Ishikawa (cell line): Measurements from ENCODE around the gene UQCRH.

Experiments used
- CEBPB ChIP-seq: IDR thresholded peaks from 2 replicates; pipeline ENCODE4 v1.6.1; 2012
- CREB1 ChIP-seq: IDR thresholded peaks from 2 replicates; pipeline ENCODE4 v1.6.1; 2012; ENCODE audit warnings: low read depth
- EGR1 ChIP-seq: IDR thresholded peaks from 2 replicates; pipeline ENCODE4 v1.6.1; 2012
- EP300 ChIP-seq: IDR thresholded peaks from 2 replicates; pipeline ENCODE4 v1.6.1; 2012; ENCODE audit warnings: borderline replicate concordance
- FOXM1 ChIP-seq: IDR thresholded peaks from 2 replicates; pipeline ENCODE4 v1.6.1; 2012; ENCODE audit warnings: low read depth, borderline replicate concordance
- MAX ChIP-seq: IDR thresholded peaks from 2 replicates; pipeline ENCODE4 v1.6.1; 2012
- NFIC ChIP-seq: IDR thresholded peaks from 2 replicates; pipeline ENCODE4 v1.6.1; 2012
- RAD21 ChIP-seq: IDR thresholded peaks from 2 replicates; pipeline ENCODE4 v1.6.1; 2012; ENCODE audit warnings: low read depth
- REST ChIP-seq: IDR thresholded peaks from 2 replicates; pipeline ENCODE4 v1.6.1; 2012; ENCODE audit warnings: low read depth, mild to moderate bottlenecking
- TAF1 ChIP-seq: IDR thresholded peaks from 2 replicates; pipeline ENCODE4 v1.6.1; 2012; ENCODE audit warnings: low read depth, mild to moderate bottlenecking
- TCF12 ChIP-seq: IDR thresholded peaks from 2 replicates; pipeline ENCODE4 v1.6.1; 2012; ENCODE audit warnings: low read depth
- ZBTB7A ChIP-seq: IDR thresholded peaks from 2 replicates; pipeline ENCODE4 v1.6.1; 2012; ENCODE audit warnings: low read depth

- TF ChIP-seq EP300 (no peak), FOXM1 (no peak), CREB1 (no peak), TCF12 (no peak), ZBTB7A (no peak), REST (no peak), CEBPB (no peak), RAD21 (peak; percentile 54), MAX (no peak), EGR1 (no peak), TAF1 (no peak), NFIC (no peak)
These were observed 30.0 kb downstream of the UQCRH start for GRCh38 chr1:46333300-46334029.
